ENCODE results near the gene BMP8B.

The BMP8B gene

GRCh38 chr1:39758556-39759435 is 29.9 kb downstream of the BMP8B start:
- no peak for DNase-seq (ENCODE audit: low read depth)

DNA sequence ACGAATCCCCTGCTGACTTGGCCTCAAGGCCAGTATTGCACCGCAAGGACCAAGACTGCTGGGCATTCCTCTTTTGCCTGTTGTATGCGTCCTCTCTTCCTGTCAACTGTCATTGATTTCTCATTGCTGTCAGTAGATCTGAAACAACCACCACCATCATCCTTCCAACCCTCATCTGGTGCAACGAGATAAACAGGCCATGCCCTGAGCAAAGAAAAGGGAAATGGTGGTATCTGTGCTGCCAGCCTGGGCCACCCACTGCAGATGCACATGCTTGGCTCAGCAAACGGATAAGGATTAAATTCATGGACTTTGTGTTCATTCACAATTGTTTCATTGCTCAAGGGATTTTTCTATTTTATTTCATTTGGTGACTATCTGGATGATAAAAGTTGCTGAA is 31.2 kb downstream of the BMP8B start:
- no peak for DNase-seq (ENCODE audit: low read depth)

GRCh38 chr1:39755965-39756659 is 32.6 kb downstream of the BMP8B start:
- no peak for DNase-seq (ENCODE audit: low read depth)

- DNase-seq (ENCODE audit: low read depth): no peak
These were observed 33.7 kb downstream of the BMP8B start for GRCh38 chr1:39754906-39755504.

- DNase-seq (ENCODE audit: low read depth): no peak
These were observed 34.6 kb downstream of the BMP8B start for GRCh38 chr1:39754026-39754570.

DNA sequence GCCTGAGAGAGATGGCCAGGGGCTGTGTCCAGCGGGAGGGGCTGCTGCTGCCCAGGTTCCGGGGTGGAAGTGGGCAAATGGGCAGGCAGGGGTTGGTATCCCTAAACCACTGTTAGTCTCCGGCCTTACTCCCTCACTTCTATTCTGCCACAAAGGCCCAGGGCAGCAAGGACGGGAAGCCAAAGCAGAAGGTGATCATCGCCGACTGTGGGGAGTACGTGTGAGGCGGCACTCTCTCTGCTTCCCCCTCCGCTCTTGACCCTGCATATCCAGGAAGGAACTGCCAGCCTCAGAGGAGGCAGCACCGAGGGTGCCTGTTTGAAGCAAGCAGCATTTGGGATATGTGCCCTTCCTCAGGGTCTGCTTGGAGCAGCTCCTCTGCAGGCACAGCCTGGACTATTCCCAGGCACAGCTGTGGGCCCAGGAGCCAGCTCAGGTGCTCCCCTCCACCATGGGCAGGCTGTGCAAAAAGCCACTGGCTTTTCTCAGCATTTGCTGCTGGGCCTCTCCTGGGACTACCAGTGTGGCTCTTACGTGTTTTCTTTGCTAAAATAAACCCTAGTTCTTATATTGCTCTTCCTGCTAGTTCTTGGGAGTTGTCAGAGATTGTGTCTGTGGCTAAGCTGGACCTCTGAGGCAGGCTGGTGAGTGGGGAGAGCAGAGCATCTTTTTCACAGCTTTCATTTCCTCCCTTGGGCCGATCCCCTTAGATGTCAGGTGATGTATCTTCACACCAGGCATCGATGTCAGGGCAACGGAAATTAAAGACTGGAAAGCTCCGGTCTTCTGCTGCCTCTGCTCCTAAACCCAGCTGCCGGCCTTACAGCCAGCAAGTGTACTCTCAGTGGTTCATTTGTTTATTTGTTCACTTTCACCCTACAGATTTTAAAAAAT is 35.3 kb downstream of the BMP8B start:
- no peak for DNase-seq (ENCODE audit: low read depth)

DNA sequence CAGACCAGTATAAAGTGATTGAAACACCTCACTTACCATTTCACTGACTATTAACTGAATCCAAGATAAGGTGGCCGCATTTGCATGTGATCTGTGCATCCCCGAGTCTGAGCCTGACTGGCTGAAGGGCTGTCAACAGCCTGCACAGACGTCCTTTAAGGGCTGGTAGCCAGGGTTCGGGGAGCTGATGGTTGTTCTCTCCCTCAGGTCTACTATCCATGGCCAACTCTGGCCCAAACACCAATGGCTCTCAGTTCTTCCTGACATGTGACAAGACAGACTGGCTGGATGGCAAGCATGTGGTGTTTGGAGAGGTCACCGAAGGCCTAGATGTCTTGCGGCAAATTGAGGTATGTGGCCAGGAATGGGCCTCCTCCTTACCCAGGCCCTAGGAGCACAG is 36.0 kb downstream of the BMP8B start:
- no peak for DNase-seq (ENCODE audit: low read depth)

GRCh38 chr1:39751595-39751994 is 37.1 kb downstream of the BMP8B start:
- no peak for DNase-seq (ENCODE audit: low read depth)

DNA sequence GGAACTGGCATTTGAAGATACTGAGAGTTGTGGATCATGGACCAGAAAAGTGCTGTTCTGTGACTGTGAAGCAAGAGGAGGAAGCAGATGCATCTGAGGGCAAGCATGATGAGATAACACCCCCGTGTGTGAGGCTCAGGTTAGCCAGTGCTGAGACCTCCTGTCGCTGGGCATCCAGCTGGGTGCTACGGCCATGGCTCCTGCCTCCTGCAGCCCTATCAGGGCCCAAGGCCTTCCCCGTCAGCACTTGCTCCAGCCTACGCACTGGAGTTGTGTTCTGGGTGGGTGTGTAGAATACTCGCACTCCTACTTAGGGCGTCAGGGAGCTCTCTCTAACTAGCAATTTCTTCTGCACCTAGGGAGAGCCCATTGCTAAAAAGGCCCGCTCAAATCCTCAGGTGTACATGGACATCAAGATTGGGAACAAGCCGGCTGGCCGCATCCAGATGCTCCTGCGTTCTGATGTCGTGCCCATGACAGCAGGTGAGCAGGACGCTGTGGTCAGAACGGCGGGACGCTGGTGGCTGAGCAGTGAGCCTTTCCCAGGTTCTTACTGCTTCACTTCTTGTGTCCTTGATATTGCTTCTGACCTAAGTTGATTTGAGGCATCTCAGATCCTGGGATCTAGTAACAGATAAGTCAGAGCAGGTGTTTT is 43.5 kb downstream of the BMP8B start:
- no peak for DNase-seq (ENCODE audit: low read depth)

DNA sequence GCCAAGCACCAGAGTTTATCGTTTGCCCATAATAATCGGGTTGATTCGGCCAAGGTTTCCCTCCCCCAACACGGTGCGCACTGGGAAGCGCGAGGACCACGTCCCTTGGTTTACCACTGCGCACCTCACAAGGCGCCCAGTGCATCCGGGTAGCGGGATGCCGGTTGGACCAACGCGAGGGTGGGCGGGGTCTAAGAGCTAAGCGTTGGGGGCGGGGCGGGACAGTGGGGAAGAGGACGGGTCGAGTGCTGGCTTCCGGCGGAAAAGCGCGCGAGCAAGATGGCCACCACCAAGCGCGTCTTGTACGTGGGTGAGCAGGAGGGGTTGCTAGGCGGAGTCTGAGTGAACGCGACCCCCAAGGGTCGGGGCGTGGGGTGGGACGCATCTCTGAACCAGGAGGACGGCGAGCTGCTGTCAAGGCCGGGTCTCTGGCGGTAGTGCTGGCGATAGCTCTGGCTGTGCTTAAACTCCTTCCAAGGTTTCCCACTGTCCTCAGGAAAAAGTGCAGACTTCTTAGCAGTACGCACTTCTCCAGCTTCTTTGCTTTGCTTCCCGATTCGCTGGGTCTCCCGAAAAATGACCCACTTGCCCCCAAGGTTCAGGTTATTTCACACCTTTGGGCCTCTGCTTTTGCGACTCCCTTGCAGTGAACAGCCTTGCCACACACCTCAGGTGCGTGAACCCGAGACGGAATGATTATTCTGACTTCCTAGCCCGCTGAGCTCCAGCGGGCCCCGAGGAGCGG is 49.9 kb downstream of the BMP8B start, which contains the start of gene PPIE:
TSS of gene PPIE (plus strand) at position 261 of the 745 bp plus-strand sequence. CDS start at position 280, 19 bp downstream.
- peak; percentile 66 for DNase-seq (ENCODE audit: low read depth)

- no peak for DNase-seq (ENCODE audit: low read depth)
These were observed 51.0 kb downstream of the BMP8B start for GRCh38 chr1:39737546-39738169.

GRCh38 chr1:39735731-39736130 is 52.9 kb downstream of the BMP8B start:
- DNase-seq (ENCODE audit: low read depth): no peak

GRCh38 chr1:39733161-39733560 is 55.5 kb downstream of the BMP8B start:
- DNase-seq (ENCODE audit: low read depth): no peak

DNA sequence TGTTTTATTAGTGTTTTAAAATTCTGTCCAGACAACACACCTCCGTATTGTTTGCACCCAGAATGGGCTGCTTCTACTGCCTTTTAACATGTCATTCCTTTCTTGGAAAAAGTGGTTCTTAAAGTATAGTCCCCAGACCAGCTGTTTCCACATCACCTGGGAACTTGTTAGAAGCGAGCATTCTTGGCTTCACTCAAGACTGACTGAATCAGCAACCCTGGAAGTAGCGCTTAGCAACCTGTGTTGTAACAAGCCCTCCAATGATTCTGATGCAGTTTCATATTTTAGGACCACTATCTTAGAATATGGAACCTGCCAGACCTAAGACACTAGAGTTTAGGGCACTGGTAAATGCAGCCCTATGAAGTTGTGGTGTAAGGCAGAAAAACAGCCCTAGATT is 55.9 kb downstream of the BMP8B start:
- no peak for DNase-seq (ENCODE audit: low read depth)

DNA sequence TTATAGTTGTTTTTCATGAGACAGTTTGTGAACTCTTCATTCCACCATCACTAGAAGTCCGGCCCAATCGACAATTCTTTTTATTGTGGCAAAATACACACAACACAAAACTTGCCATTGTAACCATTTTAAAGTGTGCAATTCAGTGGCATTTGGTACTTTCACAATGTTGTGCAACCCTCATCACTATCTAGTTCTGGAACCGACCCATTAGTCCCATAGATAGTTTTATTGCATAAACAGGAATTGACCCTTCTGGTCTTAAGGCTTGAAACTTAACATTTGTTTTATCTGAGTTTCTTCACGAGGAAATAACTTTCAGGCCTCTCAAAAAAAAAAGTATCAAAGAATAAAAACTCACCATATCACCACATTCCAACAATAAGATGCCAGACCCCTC is 58.8 kb downstream of the BMP8B start:
- no peak for DNase-seq (ENCODE audit: low read depth)

GRCh38 chr1:39729030-39729429 is 59.6 kb downstream of the BMP8B start:
- no peak for DNase-seq (ENCODE audit: low read depth)

- no peak for DNase-seq (ENCODE audit: low read depth)
These were observed 60.7 kb downstream of the BMP8B start for GRCh38 chr1:39727932-39728317.

DNA sequence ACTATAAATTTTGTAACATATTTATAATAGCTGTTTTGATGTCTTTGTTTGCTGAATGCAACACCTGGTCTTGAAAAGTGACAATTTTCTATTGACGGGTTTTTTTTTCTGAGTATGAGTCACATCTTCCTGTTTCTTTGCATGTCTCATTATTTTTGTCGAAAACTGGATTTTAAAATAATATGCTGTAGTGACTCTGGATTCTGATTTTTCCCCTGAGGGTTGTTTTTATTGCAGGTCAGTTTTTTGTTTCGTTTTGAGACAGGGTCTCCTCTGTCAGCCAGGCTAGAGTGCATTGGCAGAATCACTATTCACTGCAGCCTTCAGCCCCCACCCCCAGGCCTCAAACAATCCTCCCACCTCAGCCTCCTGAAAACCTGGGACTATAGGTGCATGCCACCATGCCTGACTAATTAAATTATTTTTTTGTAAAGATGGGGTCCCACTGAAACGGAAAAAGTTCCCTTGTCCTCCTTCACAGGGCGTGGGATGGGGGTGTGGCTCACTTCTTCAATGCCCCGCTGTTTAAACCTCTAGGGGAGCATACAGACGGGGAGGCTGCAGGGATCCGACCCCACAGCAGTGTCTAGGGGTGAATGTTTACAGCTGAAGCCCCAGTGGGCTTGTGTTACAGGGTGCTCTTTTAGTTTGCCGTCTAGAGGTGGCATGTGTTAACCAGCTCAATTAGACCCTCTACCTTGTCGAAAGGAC is 61.3 kb downstream of the BMP8B start:
- DNase-seq (ENCODE audit: low read depth): no peak

DNA sequence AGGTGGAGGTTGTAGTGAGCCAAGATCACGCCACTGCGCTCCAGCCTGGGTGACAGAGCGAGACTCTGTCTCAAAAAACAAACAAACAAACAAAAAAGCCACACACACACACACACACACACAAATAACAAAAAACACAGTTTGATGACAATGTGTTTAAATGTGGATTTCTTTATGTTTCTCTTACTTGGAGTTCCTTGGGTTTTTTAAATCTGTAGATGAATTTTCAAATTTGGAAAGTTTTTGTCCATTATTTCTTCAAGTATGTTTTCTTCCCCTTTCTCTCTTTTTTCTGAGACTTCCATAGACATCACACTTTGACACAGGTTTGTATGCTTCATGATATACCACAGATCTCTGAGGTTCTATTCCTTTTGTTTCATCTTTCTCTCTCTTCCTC is 62.1 kb downstream of the BMP8B start:
- DNase-seq (ENCODE audit: low read depth): no peak
